ENCODE results near the gene HEPN1. TPM values are rescaled to one million over a fixed set of nuclear protein-coding genes. Genes with fewer than 3 reads are reported as not detected.

HEPN1 gene
- total and polyA plus RNA-seq, 2 donors (not counting 3 experiments of a cell fraction or from before 2014, with no cell fraction given): not detected

DNA sequence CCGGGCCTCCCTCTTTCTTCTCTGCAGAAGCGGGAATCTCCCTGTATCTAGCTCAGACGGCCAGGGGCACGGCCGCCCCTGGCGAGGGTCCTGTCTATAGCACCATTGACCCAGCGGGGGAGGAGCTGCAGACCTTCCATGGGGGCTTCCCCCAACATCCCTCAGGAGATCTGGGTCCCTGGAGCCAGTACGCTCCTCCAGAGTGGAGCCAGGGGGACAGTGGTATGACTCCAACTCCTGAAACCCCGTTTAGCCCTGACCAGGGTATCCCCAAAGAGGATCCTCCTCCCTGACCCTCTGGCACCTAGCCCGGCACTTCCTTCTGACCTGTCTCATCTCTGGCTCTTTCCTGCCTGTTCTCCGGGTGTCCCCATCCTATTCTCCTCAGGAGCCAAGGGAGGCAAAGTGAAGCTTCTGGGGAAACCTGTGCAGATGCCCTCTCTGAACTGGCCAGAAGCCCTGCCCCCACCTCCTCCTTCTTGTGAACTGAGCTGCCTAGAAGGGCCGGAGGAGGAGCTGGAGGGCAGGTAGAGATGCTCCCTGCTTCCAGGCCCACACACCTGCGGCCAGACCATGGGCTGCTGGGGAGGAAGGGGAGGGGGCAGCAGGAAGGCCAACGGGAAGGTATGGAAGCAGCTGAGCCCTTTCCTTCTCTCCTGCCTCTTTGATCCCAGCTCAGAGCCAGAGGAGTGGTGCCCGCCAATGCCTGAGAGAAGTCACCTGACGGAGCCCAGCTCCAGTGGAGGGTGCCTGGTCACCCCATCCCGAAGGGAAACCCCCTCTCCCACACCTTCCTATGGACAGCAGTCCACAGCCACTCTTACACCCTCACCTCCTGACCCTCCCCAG, 40.9 kb upstream of the HEPN1 start:
- peak overlapping the region in 2 of 3 experiments; percentile 47 to 49 for H3K4me3 ChIP-seq (replicated peaks in 1 of 3; ENCODE audit: insufficient read depth in 1 of 3, low read depth in 1 of 3, low read length in 3 of 3)
- H3K9me3 ChIP-seq (replicated peaks; ENCODE audit: control insufficient read depth, insufficient read depth, low read length): no peaks in the 10 kb centered on the region
- no peak overlapping the region for H3K9ac ChIP-seq (replicated peaks; ENCODE audit: extremely low read depth, insufficient read depth, low read length)
- no TSS peak for BruUV-seq (replicated peaks)
- peak overlapping the region; percentile 70 for H3K4me2 ChIP-seq (ENCODE audit: insufficient read depth, low read length)
- no peaks in the 10 kb centered on the region for H3K36me3 ChIP-seq (ENCODE audit: control insufficient read depth in 2 of 2, extremely low read depth in 1 of 2, insufficient read depth in 2 of 2, low read length in 2 of 2)
- H2AFZ ChIP-seq (ENCODE audit: low read depth, low read length): no peak overlapping the region
- H4K20me1 ChIP-seq (replicated peaks; ENCODE audit: control insufficient read depth, extremely low read depth, insufficient read depth, low read length): no peaks in the 10 kb centered on the region
- FAIRE-seq: no peak
- peaks cover 34% of the 10 kb centered on the region for H3K4me1 ChIP-seq (ENCODE audit: control insufficient read depth, extremely low read depth, insufficient read depth, low read length)
- TF ChIP-seq EZH2 (IDR thresholded peaks at IDR 0.05; ENCODE audit: borderline replicate concordance, low read depth, low read length, severe bottlenecking) (no peak), GATA2 (IDR thresholded peaks at IDR 0.05; ENCODE audit: insufficient read depth, insufficient read length, low read depth, low read length) (no peak), FOS (IDR thresholded peaks at IDR 0.05; ENCODE audit: borderline replicate concordance, insufficient read depth, low read length) (no peak), POLR2A (IDR thresholded peaks at IDR 0.05; ENCODE audit: low read depth, low read length) (no peak), POLR2AphosphoS5 (IDR thresholded peaks at IDR 0.05; ENCODE audit: insufficient read depth, low read depth, low read length) (no peak)
- CTCF ChIA-PET: interaction anchor here (1.4 to 3.5 kb wide), 3 partner anchors 12 to 75 kb away, joined by 4 to 70 read pairs (median 4); partner anchors contain the start of gene ROBO4
- peaks cover 5 to 6% of the 10 kb centered on the region in 2 experiments for H3K27me3 ChIP-seq (ENCODE audit: control insufficient read depth in 2 of 2, insufficient read depth in 2 of 2, low read length in 2 of 2)
- H3K79me2 ChIP-seq (ENCODE audit: control insufficient read depth, insufficient read depth, low read length): no peaks in the 10 kb centered on the region
- intact Hi-C loops (cut with micrococcal nuclease) (loop anchor here (2.0 kb wide), 2 partner anchors 233 to 263 kb away; partner anchors contain the start of gene TMEM218), dilution Hi-C loops (cut with MboI; ENCODE audit: extremely low pct_ligation_motif_present, low sequenced_read_pairs) (no loop called here)
- no peak overlapping the region for H3K27ac ChIP-seq (ENCODE audit: insufficient read depth, low read depth, low read length)
- H3K9me1 ChIP-seq (replicated peaks; ENCODE audit: control insufficient read depth, extremely low read depth, insufficient read depth, low read length): no peaks in the 10 kb centered on the region
- POLR2A ChIA-PET: interaction anchor here (0.5 to 1.4 kb wide), 5 partner anchors 13 to 234 kb away, joined by 3 to 5 read pairs (median 4); partner anchors contain the start of gene ROBO4
- peak; percentile 21 for DNase-seq (ENCODE audit: low read depth, low spot score)

Data from endothelial cell of umbilical vein (primary cell).